H9 (cell line): ENCODE measurements around the gene SERTAD2. TPM values are rescaled to one million over a fixed set of nuclear protein-coding genes. Genes with fewer than 3 reads are reported as not detected.

ENCODE experiments used
- DNase-seq: peaks from one replicate; pipeline ENCODE4 v3.0.0-alpha.2; 2017
- H2AFZ ChIP-seq: one replicate; pipeline ENCODE4 v1.6.1; 2013; ENCODE audit warnings: mild to moderate bottlenecking, low read length, control low read depth, moderate library complexity
- H2AK5ac ChIP-seq: 2 replicates; pipeline ENCODE4 v1.6.1; 2013; ENCODE audit warnings: low read length, control low read depth, mixed read lengths; ENCODE audit not compliant: insufficient read length
- H2BK120ac ChIP-seq: one replicate; pipeline ENCODE4 v1.6.1; 2013; ENCODE audit warnings: low read depth, mild to moderate bottlenecking, low read length, control low read depth, inconsistent platforms; ENCODE audit not compliant: poor library complexity, severe bottlenecking
- H2BK12ac ChIP-seq: 2 replicates; pipeline ENCODE4 v1.6.1; 2013; ENCODE audit warnings: low read length, control low read depth, mixed read lengths, low read depth; ENCODE audit not compliant: insufficient read length
- H2BK15ac ChIP-seq: 2 replicates; pipeline ENCODE4 v1.6.1; 2013; ENCODE audit warnings: low read depth, low read length, control low read depth
- H2BK20ac ChIP-seq: one replicate; pipeline ENCODE4 v1.6.1; 2013; ENCODE audit warnings: low read depth, mild to moderate bottlenecking, low read length, control low read depth, inconsistent platforms; ENCODE audit not compliant: poor library complexity, severe bottlenecking
- H2BK5ac ChIP-seq: 2 replicates; pipeline ENCODE4 v1.6.1; 2013; ENCODE audit warnings: low read length, control low read depth, mixed read lengths; ENCODE audit not compliant: insufficient read length
- H3K14ac ChIP-seq: 2 replicates; pipeline ENCODE4 v1.6.1; 2013; ENCODE audit warnings: low read length, control low read depth; ENCODE audit not compliant: insufficient read depth
- H3K18ac ChIP-seq: 2 replicates; pipeline ENCODE4 v1.6.1; 2013; ENCODE audit warnings: low read depth, mild to moderate bottlenecking, mixed read lengths, low read length, control low read depth; ENCODE audit not compliant: insufficient read length
- H3K23ac ChIP-seq: 2 replicates; pipeline ENCODE4 v1.6.1; 2013; ENCODE audit warnings: low read length, control low read depth, mixed read lengths, low read depth; ENCODE audit not compliant: insufficient read length
- H3K23me2 ChIP-seq: 2 replicates; pipeline ENCODE4 v1.6.1; 2013; ENCODE audit warnings: low read depth, mild to moderate bottlenecking, mixed read lengths, low read length, control low read depth; ENCODE audit not compliant: insufficient read length, poor library complexity, severe bottlenecking
- H3K27ac ChIP-seq: 2 replicates; pipeline ENCODE4 v1.5.1; 2013; ENCODE audit warnings: low read length, control low read depth, mixed read lengths, low read depth; ENCODE audit not compliant: insufficient read length
- H3K27me3 ChIP-seq: 2 replicates; pipeline ENCODE4 v1.6.1; 2013; ENCODE audit warnings: low read length, control low read depth, inconsistent platforms; ENCODE audit not compliant: insufficient read depth
- H3K4ac ChIP-seq: 2 replicates; pipeline ENCODE4 v1.6.1; 2013; ENCODE audit warnings: low read depth, mild to moderate bottlenecking, control low read depth, inconsistent platforms, low read length, moderate library complexity
- H3K4me1 ChIP-seq: 2 replicates; pipeline ENCODE4 v1.6.1; 2013; ENCODE audit warnings: low read length, control low read depth, inconsistent platforms; ENCODE audit not compliant: insufficient read depth
- H3K4me2 ChIP-seq: 2 replicates; pipeline ENCODE4 v1.6.1; 2013; ENCODE audit warnings: low read length, control low read depth, mixed read lengths; ENCODE audit not compliant: insufficient read length, insufficient read depth
- H3K56ac ChIP-seq: 2 replicates; pipeline ENCODE4 v1.6.1; 2013; ENCODE audit warnings: low read depth, mild to moderate bottlenecking, mixed read lengths, low read length, control low read depth; ENCODE audit not compliant: insufficient read length
- H3K79me1 ChIP-seq: 2 replicates; pipeline ENCODE4 v1.6.1; 2013; ENCODE audit warnings: low read depth, mild to moderate bottlenecking, moderate library complexity, low read length, control low read depth, inconsistent platforms; ENCODE audit not compliant: insufficient read depth, poor library complexity, severe bottlenecking
- H3K79me2 ChIP-seq: 2 replicates; pipeline ENCODE4 v1.6.1; 2013; ENCODE audit warnings: low read length, control low read depth, inconsistent platforms; ENCODE audit not compliant: insufficient read depth
- H3K9ac ChIP-seq: 2 replicates; pipeline ENCODE4 v1.6.1; 2013; ENCODE audit warnings: low read length, control low read depth, mixed read lengths; ENCODE audit not compliant: insufficient read length; ENCODE audit errors: extremely low read depth
- H3K9me3 ChIP-seq: one replicate; pipeline ENCODE4 v1.6.1; 2013; ENCODE audit warnings: low read depth, low read length, inconsistent platforms; ENCODE audit not compliant: control insufficient read depth
- H3T11ph ChIP-seq: one replicate; pipeline ENCODE4 v1.6.1; 2013; ENCODE audit warnings: mild to moderate bottlenecking, low read length, control low read depth, inconsistent platforms
- H4K20me1 ChIP-seq: one replicate; pipeline ENCODE4 v1.6.1; 2013; ENCODE audit not compliant: control insufficient read depth, insufficient read length, insufficient read depth
- H4K5ac ChIP-seq: 2 replicates; pipeline ENCODE4 v1.6.1; 2013; ENCODE audit warnings: low read depth, mild to moderate bottlenecking, mixed read lengths, low read length, control low read depth; ENCODE audit not compliant: insufficient read length
- H4K8ac ChIP-seq: replicated peaks from 2 replicates; pipeline ENCODE4 v1.6.1; 2013; ENCODE audit warnings: low read length, control low read depth, mixed read lengths, low read depth; ENCODE audit not compliant: insufficient read length
- H4K91ac ChIP-seq: 2 replicates; pipeline ENCODE4 v1.6.1; 2013; ENCODE audit warnings: low read depth, mild to moderate bottlenecking, moderate library complexity, mixed read lengths, low read length, control low read depth; ENCODE audit not compliant: insufficient read length
- H3K27ac Mint-ChIP-seq, 3 experiments: 2 replicates in 2 of 3; 3 replicates in 1 of 3; pipeline ENCODE4 v1.8.0; 2020 to 2021; ENCODE audit warnings: mixed read lengths in 3 of 3, mild to moderate bottlenecking in 1 of 3, moderate library complexity in 1 of 3
- H3K27me3 Mint-ChIP-seq: 2 replicates; pipeline ENCODE4 v1.8.0; 2021; ENCODE audit warnings: low read depth, mild to moderate bottlenecking, moderate library complexity, mixed read lengths
- H3K36me3 Mint-ChIP-seq, 3 experiments: 2 replicates in 2 of 3; 3 replicates in 1 of 3; pipeline ENCODE4 v1.8.0; 2020 to 2021; ENCODE audit warnings: low read depth in 3 of 3, mixed read lengths in 3 of 3; ENCODE audit not compliant: insufficient read depth in 1 of 3
- H3K4me1 Mint-ChIP-seq, 2 experiments: 2 replicates each; pipeline ENCODE4 v1.8.0; 2020; ENCODE audit warnings: mixed read lengths in 2 of 2
- H3K4me3 Mint-ChIP-seq, 2 experiments: 2 replicates in 1 of 2; 3 replicates in 1 of 2; pipeline ENCODE4 v1.8.0; 2020 to 2021; ENCODE audit warnings: mild to moderate bottlenecking in 2 of 2, mixed read lengths in 2 of 2, moderate library complexity in 1 of 2
- H3K9me3 Mint-ChIP-seq, 2 experiments: 2 replicates in 1 of 2; 3 replicates in 1 of 2; pipeline ENCODE4 v1.8.0; 2020; ENCODE audit warnings: mild to moderate bottlenecking in 2 of 2, mixed read lengths in 2 of 2, moderate library complexity in 1 of 2
- CTCF ChIP-seq: fragments of 200-600 bp; sonication (generic); conservative IDR thresholded peaks from 3 replicates; pipeline ENCODE4 v1.8.0; 2021; ENCODE audit warnings: antibody characterized with exemption, mild to moderate bottlenecking
- WGBS: extraction: QIAGEN DNeasy Blood & Tissue Kit; methylation state at CpG from one replicate; pipeline ENCODE4 v1.1.7; 2013; ENCODE audit warnings: missing lambda C conversion rate, low lambda C conversion rate, mixed read lengths; ENCODE audit not compliant: insufficient read length; ENCODE audit errors: extremely low coverage; 5-methylcytosine and 5-hydroxymethylcytosine counted together
- total RNA-seq: library from RNA; stranded (reverse); gene quantifications from 2 replicates; pipeline ENCODE4 v1.2.1, GENCODE V29; 2021

Gene SERTAD2
- total RNA-seq, 1 experiment from 2014 or later = 3.5 TPM

GRCh38 chr2:64637000-64637635 is 16.6 kb downstream of the SERTAD2 start:
- Mint-ChIP-seq H3K9me3 (no peaks in the 10 kb centered on the region), H3K27ac (no peak overlapping the region), H3K4me3 (no peak overlapping the region), H3K36me3 (peaks cover 6 to 22% (median 14%) of the 10 kb centered on the region in 3 experiments; a peak in 6 of 7 replicates), H3K27me3 (peaks cover 14% of the 10 kb centered on the region), H3K4me1 (peaks cover 52 to 56% of the 10 kb centered on the region in 2 experiments)
- H3K9ac ChIP-seq = no peak overlapping the region
- H3T11ph ChIP-seq = no peak overlapping the region
- no peaks in the 10 kb centered on the region for H3K23me2 ChIP-seq
- no peak overlapping the region for H4K5ac ChIP-seq
- peaks cover 2% of the 10 kb centered on the region for H3K79me1 ChIP-seq
- H2AFZ ChIP-seq = no peak overlapping the region
- no peak overlapping the region for H2BK20ac ChIP-seq
- H3K4me2 ChIP-seq = no peak overlapping the region
- no peak overlapping the region for H3K18ac ChIP-seq
- no peaks in the 10 kb centered on the region; the same call in 1 of the 2 replicates for H3K27me3 ChIP-seq
- no peaks in the 10 kb centered on the region for H4K20me1 ChIP-seq
- WGBS = no CpG with 5 or more reads among the region's 9 CpGs
- peaks cover 3% of the 10 kb centered on the region; the same call in 1 of the 2 replicates for H3K4me1 ChIP-seq
- no peak overlapping the region for H3K23ac ChIP-seq
- H3K14ac ChIP-seq = no peak overlapping the region
- no peak overlapping the region for H4K91ac ChIP-seq
- H2AK5ac ChIP-seq = no peak overlapping the region
- DNase-seq = no peak
- H3K79me2 ChIP-seq = no peaks in the 10 kb centered on the region
- no peaks in the 10 kb centered on the region for H3K9me3 ChIP-seq
- no peak overlapping the region for H2BK15ac ChIP-seq
- H2BK120ac ChIP-seq = no peak overlapping the region
- H3K27ac ChIP-seq = no peak overlapping the region
- TF ChIP-seq CTCF = no peak
- no peak overlapping the region for H3K4ac ChIP-seq
- no peak overlapping the region for H2BK5ac ChIP-seq
- H2BK12ac ChIP-seq = no peak overlapping the region
- no peak overlapping the region for H3K56ac ChIP-seq
- H4K8ac ChIP-seq = no peak overlapping the region
